ENCODE results near the gene ATG4A.

Gene ATG4A

DNA sequence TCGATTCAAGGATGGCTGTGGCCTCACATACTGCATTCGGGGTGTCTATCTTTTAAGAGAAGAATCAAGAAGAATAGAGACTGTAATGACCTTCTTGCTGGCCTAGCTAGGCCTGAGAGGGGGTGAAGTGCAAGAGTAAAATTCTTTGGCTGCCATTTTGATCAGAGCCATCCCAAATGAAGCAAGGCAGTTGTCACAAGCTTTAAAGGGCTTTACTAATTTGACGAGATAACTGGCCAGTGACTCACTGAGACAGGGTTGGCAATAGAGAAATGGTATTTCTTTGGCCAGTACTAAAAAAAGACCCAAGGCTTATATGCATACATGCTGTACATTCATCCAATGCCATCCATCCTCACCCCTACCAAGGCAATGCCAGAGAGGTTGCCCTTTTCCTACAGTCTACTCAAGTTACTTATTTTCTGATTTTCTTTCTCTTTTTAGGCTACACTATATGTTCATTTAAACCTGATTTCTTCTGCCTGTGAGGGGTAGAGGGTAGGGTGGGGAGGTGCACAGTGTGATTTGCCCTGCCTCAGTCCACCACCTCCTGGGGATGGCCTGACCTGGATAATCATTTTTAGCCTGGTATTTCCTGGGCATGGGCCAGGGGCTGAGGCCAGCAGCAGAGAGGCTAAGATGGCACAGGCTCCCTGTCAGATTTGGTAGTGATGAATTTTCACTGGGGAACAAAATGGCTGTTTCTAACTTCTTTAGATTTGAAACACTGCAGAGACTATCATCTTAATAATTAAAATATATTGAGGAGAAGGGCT is 32.2 kb downstream of the ATG4A start:
- no peak for DNase-seq

- peak in 1 of 2 donors; percentile 2 for DNase-seq
These were observed 35.1 kb downstream of the ATG4A start for GRCh38 chrX:108126661-108127060.

DNA sequence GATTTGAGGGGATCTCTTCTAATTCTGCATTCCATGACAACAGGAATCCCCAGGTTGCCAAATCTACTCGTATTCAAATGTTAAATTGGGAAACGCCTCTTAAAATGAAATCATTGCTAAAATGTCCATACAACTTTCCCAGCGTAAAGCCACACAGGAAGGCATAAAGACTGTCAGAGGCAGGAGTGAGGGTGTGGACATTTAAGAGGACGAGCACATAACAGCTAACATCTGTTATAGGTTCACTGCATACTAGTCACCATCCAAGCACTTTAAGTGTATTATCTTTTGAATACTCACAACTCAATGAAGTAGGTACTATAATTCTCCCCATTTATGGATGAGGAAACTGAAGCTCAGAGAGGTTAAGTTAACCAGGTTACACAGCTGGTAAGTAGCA is 35.6 kb downstream of the ATG4A start:
- DNase-seq = no peak

DNA sequence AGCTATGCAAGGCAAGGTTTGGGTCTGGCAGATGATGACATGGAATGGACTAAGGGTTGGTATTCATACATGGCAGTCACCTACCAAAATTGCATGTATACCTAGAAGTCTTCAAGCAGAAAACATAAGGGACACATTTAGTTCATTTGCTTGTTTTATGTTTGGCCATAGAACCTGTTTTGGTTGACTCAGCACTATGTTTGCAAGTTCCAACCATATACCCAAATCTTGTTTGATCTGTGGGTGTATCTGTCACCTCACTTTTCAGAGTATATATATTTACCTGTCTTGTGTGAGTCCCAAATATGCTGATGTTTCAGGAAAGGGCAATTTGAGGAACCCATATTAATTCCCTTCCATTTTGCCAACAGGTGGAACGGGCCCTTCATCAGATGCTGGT is 39.3 kb downstream of the ATG4A start:
- DNase-seq = no peak

GRCh38 chrX:108131471-108131870 is 39.9 kb downstream of the ATG4A start:
- DNase-seq = no peak

DNA sequence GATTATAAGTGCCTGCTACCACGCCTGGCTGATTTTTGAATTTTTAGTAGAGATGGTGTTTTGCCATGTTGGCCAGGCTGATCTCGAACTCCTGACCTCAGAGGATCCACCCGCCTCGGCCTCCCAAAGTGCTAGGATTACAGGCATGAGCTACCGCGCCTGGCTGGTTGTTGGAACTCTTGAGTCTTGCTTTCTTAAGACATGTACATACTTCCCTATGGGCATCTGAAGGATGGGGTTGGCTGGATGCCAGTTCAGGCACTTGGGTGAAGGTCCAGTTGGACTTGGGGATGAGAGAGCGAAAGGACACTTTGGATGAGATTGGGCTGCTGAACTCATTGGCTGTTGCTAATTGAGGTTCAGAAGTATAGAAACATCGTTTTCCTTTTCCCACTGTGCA is 40.5 kb downstream of the ATG4A start:
- no peak for DNase-seq

GRCh38 chrX:108132876-108133275 is 41.3 kb downstream of the ATG4A start:
- no peak for DNase-seq

DNA sequence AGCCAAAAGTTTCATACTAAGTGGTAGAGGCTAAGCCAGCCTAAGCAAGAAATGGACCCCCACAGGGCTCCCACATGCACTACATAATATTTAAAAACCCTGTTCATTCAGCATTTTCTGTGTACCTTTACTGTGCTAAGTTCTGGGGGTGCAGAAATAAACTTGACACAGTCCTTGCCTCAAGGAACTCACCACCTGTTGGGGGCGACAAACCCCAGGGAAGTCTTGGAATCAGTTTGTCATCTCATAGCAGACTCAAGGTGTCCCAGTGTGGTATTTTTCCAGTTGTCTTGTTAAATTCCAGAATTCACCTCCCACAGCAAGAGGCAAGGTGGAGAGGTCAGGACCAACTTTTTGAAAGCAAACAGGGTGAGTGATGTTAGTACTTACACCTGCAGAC is 43.1 kb downstream of the ATG4A start:
- no peak for DNase-seq

DNA sequence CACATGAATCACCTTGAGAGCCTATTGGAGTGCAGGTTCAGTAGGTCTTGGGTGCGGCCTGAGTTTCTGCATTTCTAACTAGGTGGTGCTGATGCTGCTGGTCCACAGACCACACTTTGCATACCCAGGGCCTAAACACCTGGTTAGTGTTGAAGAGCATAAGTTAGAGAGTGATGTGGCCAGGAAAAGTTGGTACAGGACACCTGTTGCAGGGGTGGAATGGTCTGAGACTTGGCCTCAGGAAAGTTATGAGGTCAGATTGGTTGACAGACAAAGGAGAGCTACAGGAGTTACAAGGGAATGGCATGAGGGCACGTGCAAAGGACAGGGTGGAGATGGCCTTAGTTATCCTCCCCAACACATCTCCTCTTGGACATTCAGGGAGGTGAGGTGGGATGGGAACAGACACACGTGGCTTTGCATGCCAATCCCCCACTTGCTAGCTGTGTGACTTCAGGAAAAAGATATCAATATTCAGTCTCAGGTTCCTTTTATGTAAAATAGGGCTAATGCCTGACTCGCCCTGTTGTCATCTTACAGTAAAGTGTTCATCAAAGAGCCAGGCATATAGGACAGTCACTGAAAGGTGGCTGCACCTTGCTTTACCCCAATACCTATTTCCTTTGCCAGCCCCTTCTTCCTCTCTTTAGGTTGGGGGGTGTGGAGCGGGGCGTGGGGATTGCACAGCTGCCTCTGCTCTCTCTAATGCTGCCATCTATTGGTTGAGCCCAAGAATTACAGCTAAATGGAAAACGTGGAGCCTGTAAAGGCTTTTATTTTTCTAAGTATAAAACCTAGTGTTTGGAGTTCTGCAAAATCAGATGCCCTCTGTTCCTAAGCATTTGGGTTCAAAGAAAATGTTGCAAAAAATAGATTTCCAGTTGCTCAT is 47.5 kb downstream of the ATG4A start:
- peak; percentile 3 to 4 for DNase-seq

DNA sequence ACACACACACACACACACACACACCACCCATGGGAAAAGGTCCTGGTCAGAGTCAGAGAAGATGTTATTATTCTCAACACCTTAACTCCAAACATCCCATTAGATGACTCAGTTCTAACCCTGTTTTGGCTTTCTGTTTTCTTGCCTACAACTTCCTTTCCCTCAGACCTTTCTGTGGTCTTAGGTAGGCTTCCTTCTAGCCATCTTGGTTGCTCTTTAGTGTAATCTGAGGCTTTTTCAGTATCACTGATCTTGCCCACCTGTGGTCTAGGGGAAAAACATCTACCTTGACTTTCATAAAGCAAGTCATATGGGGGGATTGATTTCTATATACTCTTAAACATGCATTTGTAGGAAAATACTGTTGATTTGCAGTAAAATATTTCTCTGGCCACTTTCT is 56.9 kb downstream of the ATG4A start:
- no peak for DNase-seq

DNA sequence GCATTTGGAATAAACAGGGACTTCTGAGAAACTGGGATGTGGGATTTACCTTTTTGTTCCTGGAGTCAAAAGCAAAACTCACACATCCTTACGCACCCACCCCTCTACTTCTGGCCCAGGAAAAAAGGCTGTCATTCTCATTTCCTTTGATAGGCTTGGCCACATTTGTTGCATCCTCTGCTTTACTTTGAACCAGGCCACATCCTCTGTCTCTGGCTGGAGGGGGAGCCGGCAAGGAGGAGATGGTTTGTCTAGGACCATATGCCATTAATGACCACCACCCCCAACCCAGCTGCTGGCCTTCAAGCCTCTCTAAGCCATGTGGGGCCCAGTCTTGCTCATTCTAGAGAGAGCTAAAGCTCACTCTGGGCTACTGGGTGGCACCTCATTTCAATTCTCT is 64.5 kb downstream of the ATG4A start:
- no peak for DNase-seq

GRCh38 chrX:108156934-108157466 is 65.4 kb downstream of the ATG4A start:
- no peak for DNase-seq

DNA sequence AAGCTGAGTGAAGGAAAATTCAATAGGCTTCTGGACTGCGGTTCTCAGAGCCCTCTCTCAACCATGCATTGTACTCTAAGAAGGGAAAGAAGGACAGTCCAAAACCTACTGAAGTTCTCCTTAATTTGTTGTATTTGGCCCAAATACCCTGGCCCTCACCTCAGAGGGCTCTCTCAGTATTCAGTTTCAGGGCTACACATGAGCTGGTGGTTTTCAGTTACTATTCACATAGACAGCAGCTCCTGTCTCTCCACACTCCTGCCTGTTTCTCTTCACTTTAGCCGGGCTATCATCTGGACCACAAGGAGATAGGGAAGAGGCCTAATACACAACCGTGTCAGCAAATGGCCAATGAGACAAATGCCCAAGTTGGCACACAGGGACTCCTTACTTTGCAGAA is 66.0 kb downstream of the ATG4A start:
- DNase-seq = no peak

- DNase-seq = no peak
These were observed 67.6 kb downstream of the ATG4A start for GRCh38 chrX:108159028-108159670.

GRCh38 chrX:108160309-108160708 is 68.7 kb downstream of the ATG4A start:
- DNase-seq = no peak

GRCh38 chrX:108162265-108162664 is 70.7 kb downstream of the ATG4A start:
- no peak for DNase-seq

GRCh38 chrX:108163333-108164082 is 71.9 kb downstream of the ATG4A start:
- no peak for DNase-seq

- no peak for DNase-seq
These were observed 74.0 kb downstream of the ATG4A start for GRCh38 chrX:108165383-108166111.

GRCh38 chrX:108167211-108167872 is 75.8 kb downstream of the ATG4A start:
- DNase-seq = no peak

DNA sequence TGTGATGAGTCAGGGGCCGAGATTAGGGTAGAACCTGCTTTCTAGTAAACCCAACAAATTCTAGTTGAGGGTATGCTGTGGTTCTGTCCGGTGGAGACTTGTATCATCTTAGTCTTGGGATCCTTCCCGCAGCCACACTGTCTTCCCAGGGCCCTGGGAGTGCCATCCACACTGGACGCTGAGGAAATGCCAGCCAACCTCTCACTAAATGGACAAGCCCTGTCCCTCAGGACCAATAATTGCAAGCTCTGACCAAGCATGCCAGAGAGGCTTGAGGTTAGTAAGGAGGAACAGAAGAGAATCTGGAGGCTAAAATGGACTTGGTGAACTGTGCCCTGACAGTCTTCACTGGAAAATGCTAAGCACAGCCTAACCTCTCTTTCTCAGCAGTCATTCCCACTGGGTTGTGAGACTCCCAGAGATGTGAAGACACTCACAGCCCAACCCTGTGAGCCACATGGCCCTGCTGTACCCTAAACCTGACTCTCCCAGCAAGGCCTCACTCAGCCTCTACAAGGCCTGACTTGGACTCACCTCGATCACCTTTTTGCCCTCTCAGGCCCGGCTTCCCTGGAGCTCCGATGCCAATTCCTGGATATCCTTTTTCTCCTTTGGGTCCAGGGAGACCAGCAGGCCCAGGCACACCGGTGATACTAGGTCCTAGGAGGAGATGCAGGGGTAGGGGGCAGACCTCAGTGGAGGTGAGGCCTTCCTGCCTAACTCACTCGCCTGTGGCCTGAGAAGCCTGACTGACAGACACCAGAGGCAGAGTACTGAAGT is 77.6 kb downstream of the ATG4A start:
- no peak for DNase-seq
